NCI-H1930 (cell line): ENCODE measurements around the gene ADD2.

Experiments used
- DNase-seq, 2 experiments: peaks; one replicate each; lab custom pipeline; 2025; lab: John Stamatoyannopoulos, UW

Gene ADD2

DNA sequence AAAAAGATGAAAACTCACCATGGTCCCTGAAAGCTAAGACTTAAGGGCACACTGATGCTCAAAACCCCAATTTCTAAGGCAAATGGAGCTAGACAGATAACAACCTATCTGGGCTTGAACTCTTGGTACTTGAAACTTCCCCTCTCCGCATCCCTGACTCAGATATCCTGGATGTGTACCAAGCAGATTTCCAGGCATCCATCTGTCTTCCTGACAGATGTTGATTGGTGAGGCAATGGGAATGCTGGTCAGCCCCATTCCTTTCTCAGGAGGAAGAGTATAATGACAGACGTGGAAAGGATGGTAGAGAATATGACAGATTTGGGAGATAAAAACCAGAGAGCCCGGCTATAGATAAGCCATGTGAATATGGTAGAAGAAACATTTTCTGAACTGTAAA lies 69.2 kb downstream of the ADD2 start:
- no peak for DNase-seq

DNA sequence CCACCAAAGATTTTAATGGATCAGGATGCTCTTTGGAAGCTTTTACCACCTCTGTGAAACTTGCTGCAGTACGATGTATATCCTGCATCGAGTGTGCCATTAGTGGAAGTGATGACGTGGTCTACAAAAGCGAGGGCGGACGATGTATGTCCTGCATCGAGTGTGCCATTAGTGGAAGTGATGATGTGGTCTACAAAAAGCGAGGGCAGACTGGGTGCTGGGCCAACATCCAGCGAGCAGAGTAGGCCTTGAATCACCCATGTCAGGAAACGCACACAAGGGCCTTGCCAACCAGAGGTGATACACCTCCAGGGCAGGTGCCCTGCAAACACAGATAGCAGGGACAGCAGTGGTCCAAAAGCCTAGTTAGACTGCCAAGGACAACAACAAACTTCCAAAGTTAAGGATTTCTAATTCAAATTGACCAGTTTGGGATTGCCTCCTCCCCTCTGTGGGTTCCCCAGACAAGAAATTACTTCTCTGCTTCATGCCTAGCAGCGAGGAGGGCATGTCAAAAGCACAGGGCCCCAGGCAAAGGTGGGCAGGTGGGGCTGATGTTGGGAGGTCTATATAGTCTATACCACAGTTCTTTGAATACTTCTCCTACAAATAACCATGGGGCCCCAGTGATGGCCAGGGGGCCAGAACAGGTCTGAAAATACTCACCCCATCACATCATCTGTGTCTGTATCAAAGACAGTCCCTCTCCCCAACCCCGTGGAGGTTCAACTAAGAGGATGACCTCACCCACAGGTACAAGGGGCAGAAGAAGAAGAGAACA lies 70.2 kb downstream of the ADD2 start:
- DNase-seq = no peak

DNA sequence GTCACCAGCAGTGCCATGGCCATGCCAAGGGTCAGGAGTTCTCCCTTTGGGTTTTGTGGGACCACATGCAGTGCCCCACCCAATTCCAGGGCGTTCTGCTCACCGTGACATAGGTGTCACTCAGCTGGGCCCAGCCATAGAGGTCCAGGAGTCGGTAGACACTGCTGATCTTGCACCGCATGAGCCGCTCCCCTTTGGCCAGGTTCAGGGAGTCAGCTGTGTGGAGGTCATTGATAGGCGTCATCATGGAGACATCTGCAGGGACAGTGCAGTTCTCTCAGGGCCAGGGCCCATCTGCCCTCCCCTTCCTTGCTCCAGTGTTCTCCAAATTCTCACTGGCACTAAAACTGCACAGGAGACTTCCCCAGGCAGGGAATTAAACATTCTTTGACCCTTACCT lies 71.9 kb downstream of the ADD2 start:
- DNase-seq = no peak

DNA sequence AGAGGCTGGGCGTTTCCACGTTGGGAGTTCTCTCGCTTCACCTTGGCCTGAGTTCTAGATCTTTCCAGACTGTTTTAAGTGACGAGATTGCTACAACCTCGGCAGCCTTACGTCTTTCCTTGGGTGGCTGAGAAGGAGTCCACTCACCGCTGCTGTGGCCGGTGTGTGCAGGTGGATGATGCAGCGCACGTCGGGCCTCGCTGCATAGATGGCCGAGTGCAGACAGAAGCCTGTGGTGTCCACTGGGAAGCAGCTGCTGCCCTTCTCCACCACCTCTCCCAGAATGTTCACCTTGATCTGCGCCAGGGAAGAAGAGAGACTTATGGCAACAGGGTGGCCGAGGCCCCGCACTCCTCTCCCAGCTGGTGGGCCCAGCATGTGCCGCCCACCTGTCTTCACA lies 75.7 kb downstream of the ADD2 start:
- DNase-seq = no peak

DNA sequence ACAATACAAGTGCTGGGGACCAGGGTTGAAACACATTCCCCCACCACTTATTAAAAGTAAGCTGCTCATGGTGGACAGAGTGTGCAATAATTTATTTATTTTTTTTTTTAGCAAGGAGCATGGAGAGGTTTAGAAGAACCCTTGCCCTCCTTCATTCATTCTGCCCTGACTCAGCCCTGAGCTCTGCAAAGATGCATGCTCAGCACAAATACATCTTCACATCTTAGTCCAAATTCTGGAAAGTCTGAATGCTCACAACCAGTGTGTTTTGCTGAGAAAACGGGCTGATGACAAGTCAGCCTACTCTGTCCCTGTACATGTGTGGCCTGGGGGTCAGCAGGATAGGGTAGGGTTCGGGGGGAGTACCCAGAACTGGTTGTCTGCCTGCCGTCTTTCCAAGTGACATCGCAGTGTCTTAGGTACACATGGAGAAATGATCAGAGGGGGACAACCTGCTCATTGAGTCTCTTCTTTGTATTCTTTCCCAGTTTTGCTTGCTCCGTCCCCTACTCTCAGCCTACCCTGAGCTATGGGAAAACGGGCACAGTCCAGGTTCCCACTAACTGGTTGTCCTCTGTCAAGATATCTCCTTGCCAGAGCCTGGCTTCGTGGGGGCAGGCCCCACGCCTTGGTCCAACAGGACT lies 76.4 kb downstream of the ADD2 start:
- DNase-seq = no peak

DNA sequence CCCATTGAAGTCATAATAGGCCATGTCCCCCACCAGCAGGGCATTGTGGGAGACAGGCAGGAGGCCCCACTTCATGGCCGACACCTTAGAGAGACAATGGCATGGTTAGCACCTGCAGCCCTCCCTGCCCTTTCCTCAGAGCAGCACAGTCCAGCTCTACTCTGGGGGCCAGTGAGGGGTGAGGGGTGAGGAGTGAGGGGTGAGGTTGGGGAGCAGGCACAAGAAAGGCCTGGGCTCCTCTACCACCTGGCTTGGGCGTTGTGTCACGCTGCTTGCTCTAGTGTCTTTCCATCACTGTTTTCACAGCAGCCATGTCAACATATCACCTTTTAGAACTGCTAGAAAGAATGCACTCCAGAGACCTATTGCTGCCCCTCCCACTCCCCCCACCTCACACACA lies 77.2 kb downstream of the ADD2 start:
- DNase-seq = no peak

DNA sequence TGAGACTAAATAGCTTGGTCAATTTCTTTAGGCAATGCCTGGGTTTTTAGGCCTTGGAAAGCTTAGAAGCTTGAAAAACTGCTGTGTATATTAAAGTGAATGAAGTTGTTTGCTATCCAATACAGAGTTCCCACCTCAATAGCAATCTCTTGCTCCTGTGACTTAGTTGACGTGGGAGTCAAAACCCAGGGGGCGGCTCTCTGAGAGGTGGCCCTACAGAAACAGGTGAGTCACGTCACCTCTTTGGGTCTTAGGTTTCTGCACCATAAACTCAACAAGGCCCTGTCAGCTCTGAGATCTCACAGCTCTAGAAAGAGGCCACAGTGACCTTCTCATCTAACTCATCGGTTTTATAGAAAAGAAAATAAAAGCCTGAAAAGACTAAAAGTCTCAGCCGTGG lies 79.6 kb downstream of the ADD2 start:
- DNase-seq = no peak

DNA sequence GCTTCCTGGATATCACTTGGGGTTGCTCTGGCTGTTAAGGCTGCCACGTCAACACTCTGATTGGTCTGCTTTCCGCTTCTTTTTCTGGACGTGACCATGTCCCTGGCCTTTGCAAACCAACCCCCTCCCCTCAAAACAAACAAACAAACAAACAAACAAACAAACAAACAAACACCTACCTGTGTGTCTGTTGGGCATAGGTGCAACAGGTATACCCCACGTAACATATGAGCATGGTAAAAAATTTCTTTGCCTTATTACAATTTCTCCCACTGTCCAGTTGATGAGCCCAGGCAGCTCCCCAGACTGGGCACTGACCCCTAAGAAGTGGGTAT lies 80.6 kb downstream of the ADD2 start:
- no peak for DNase-seq

DNA sequence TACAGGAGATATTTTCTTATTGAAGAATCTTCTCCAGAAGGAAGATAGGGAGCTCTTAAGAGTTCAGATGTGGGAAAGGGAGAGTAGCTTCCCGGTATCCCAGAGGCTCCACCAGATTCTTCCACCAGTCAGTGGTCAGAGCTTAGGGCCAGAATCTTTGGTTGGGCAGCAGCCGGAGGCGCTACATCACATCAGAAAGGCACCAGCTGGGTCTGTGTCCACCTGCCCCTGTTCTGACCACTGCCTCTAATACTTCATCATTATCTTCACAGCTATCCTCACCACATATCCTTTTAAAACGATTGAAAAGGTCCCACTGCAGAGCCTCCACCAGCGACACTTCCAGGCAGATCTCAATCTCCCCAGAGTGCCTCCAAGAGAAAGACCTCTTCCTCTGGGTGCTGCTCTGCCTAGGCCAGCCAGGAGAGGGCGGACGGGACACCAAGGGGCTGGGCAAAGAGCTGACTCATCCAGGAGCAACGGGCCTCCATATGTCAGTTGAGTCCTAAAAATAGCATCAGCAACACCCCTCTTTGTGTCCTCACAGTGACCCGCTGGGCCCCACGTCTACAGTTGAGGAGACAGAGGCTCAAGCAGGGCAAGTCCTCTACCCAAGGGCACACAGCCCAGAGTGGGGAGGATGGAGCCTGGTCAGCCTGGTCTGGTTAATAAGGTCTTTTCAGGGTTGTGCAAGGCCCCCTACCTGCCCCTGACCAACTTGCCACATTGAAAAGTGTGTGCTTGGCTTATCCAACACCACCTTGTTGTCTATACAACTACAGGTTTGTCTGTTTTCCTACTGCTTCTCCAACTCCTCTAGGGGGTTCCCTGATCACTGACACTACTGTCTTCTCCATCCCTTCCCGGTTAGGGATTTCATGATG lies 81.2 kb downstream of the ADD2 start:
- peak in 1 of 2 experiments; percentile 23 for DNase-seq

DNA sequence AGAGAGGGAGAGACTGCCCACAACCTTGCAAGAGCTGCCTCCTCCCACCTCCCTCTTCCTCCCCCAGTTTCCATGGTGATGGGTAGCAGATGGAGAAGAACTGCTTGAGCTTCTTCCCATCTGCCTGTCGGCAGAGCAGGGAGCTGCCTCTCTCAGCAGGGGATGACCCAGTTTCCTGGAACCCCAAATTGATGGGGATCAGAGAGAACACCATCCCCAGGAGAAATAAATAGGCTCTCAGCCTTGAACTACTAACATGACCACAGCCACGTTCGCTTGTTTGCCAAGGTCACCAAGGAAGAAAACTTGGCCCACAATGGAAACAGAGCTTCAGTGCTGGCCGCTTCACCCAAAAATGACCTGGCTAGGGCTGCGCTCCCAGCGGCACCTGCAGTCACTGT lies 82.2 kb downstream of the ADD2 start:
- no peak for DNase-seq

DNA sequence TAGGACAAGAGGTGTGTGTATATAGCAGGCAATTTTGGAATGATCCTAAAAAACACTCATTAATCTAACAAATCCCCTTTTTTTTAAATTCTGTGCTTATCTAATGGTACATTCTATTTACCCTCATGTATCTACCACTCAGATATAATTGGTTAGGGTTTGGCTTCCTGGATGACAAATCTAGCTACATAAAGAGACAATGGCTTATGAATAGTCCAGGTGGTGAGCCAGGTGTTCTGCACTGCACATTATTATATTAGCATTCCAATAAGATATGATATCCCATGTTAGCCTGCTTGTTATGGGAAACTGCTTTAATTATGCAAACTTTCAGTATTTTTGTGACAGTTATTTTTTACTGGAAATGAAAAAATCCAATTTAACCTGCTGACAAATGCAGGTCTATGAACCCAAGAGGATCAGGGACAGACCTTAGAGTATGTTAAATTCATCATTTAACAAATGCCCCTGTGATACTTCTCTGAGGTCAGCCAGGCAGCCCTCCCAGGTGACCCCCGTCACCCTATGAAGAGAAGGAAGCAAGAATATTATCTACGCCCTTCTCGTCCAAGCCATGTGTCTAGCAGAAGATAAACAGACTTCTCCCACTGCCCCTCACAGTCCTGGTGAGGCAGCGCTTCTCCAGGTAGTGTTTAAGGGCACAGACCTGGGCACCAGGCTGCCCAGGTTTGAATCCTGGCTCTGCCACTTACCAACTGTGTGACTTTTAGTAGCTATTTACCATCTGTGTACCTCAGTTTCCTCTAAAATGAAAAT lies 83.0 kb downstream of the ADD2 start:
- peak; percentile 5 to 21 for DNase-seq

DNA sequence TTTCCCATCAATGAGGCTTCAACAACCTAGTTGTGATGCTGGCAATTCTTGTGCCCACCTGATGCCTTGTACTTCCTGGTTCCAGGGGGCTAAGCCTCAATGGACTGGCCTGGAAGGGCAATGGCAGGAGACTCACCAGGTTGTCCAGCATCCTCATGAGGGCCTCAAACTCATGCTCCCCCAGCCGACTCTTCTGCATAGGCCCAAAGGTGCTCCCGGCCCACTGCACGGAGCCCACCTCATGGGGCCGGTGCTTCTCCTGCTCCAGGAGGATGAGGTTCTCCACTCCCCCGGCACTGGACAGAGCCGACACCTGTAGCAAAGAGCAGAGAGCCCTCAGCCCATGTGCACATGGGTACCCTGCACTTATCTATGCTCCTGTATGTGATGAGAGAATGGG lies 84.5 kb downstream of the ADD2 start:
- no peak for DNase-seq

DNA sequence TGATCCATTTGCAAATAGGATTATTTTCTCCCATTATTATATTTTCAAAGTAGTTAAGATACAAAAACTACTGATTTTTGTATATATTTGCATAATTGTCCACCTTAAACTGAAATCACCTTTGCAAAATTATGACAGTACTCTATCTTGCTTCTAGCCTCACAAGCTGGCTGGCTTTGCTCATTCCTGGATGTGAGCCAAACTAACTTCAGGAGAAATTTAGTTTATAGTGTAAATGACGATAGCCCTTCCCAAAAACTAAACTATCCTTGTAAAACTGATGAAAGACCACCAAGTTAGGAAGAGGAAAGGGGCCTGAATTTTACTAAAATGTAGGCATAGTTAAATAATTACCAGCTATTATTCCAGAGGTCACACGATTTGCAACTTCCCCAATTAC lies 87.3 kb downstream of the ADD2 start:
- no peak for DNase-seq

DNA sequence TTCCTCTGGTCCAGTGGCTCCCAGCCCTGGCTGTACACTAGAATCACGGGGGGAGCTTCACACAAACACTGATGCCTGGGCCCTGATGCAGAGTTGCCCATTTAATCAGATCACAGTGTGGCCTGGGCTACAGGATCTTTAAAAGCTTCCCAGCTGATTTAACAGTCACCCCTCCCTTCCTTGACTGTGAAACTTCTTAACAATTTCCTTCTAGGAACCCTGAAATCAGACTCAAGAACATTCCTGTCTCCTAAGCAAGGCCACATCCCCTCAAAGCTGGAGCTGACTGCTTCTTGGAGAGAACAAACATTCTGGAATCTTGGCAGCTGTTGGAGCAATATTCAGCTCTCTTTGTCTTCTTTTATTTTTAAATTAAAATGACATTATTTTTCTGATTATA lies 88.7 kb downstream of the ADD2 start:
- DNase-seq = no peak

DNA sequence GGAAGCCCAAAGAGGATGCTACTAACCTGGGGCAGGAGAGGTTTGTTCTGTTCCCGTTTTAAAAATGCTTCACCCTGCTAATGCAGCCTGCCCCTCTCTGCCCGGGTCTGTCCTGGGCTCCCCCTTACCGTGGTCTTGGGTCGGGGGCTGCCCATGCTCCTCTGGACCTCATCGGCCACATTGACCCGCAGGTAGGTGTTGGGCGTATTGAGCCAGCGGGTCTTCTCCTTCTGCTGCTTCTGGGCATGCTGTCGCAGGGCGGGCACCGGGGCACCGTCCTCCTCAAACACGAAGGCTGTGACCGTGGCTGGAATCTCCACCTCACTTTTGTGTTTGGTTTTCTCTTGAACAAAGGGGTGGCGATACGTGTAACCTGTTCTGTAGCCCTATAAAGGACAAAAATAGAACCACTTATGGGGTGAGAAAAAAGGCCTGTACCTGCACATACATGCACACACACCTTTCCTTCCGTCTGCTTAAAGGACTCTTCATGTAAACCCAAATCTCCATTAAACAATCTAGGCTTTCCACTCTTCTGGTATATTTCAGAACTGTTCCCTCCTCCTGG lies 89.3 kb downstream of the ADD2 start:
- no peak for DNase-seq

DNA sequence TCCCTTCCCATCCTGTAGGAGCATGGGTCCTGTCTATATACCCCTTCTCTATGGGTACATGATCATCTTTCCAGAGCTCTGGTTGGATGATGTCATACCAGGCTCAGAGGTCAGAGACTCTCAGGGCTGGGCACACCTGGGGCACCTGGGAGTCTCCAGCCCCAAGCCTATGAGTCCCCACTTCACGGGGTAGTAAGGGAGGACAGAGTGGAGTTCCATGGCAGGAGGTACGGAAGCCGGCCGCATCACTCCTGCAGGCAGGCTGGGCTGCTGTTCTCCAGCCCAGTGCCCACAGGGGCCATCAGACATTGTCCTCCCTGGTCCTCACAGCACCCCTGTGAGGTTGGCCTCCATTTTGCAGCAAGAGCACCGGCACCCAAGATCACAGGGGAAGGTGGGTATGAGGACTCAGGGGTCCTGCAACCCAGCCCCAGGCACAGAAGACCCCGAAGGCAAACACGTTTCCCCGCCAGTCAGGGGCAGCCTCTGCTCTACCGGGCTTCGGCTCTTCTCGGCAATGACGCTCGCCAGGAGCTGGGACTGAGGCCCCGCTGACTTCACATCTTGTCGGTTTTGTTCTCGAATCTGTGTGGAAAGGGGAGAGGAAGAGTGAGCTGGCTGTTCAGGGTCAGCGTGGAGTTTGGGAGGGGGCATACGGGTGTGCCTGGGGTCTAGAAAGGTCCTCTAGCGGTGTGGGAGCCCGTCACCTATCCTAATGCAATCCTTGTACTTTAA lies 91.5 kb downstream of the ADD2 start:
- DNase-seq = no peak

DNA sequence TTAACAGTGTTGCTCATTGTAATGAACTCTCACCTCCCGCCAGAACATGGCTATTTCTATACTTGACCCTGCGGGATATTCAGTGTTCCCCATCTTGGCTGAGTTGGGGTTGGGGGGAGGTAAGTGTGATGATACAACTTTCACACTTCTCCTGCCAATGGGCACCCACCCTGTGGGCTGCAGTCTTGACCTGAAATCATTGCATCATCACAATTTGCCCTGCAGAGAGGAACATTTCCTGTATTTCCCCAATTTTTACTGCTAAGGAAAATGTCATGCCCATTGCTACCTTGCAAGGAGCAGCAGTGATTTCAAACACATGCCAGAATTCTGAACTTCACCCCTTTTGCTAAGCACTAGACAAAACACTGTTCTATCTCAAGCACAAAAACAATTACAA lies 92.1 kb downstream of the ADD2 start:
- no peak for DNase-seq

DNA sequence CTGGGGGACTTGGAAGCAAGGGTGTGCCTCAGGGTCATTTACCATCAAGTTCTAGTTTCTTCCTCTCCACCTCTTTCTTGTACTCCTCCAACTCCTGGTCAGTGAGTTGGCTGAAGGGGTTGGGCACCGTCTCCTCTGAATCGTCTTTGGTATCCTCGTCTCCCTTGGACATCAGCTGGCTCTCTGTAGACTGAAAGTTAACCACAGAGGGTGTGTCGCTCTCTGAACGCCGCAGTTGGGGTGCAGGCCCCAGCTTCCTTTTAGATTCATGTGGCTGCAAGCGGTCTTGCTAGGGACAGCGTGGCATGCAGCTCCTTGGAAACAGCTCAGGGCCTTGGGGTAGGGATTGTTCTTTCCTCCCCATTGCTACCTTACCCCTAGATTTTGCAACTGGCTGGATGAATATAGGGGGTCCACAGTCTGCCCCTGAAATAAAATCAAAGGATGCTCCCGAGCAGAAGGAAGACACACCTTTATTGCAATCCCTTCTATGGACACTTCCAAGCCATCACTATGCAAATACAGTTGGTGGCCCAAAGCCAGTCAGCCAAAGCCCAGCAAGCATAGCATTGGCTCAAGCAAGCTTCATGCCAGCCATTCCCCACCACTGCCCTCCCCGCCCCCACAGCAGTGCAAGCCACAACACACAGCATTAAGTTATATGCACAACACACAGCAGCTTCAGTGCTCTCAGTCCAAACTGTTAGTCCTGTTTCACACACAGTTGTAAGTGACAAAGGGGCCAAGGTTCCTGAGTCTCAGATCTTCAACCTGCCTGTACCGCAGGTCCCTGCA lies 93.2 kb downstream of the ADD2 start:
- no peak for DNase-seq

DNA sequence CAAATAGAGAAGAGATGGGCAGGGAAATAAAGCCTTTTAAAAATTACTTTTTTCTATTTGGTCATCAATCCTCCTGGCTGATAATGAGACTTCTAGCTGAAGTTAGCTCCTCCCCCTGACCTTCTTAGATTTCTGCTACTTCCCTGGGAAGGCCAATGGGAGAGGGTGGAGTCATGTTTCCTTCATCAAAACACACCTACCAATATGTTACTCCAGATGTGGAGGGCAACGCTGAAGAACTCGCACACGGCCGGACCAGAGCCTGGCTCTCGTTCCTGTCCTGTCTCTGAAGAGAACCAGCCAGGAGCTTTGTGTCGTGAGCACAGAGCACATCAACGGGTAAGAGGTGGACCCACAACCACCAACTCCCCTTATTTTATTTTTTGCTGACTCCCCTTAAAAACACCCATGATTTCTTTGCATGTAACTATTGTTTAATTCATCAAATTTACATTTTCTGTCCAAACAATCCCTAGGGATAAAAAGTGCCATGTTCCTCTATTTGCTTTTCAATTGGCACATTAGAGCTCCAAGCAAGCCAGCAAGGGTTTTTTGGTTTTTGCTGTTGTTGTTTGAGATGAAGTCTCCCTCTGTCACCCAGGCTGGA lies 94.9 kb downstream of the ADD2 start:
- no peak for DNase-seq

DNA sequence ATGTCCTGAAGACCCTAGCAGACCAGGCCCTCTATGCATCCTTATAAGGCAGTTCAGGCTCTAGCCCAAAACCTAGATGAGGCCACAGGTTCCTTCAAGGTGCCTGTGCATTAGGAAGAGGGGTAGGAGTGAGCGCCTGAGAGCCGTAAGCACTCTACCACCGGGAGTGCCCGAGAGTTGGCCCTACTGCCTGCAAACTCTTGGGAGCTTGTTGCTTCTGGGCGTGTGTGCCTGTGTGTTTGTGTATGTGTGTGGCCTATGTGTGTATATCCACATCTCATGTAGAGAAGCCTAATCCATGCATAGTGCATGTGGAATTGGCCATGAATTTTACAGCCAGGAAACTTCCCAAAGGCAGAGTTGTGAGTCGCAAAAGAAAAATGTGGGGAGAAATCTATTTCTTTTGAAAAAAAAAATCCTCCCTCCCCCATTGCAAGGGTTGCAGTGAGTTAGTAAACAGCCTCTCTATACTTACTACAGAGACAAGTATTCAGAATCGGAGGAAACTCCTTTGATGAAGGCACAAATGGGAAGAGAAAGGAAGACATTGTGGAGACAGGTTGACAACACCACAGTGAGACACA lies 96.8 kb downstream of the ADD2 start:
- DNase-seq = no peak
